Lower lobe of right lung (tissue), 2 donors: Measurements from ENCODE around the gene NDUFC1. TPM values are rescaled to one million over a fixed set of nuclear protein-coding genes. Genes with fewer than 3 reads are reported as not detected.

Experiments
- ATAC-seq, 2 donors: fragments of 200-7000 bp; cut with Tn5 transposase; one replicate each; pipeline ENCODE4 v1.9.1; 2020 to 2022; ENCODE audit warnings: mild to moderate bottlenecking in 2 of 2, moderate library complexity in 2 of 2
- DNase-seq: peaks from one replicate; pipeline ENCODE4 v3.0.0-alpha.2; 2020
- H3K27ac ChIP-seq: fragments of 200-600 bp; one replicate; pipeline ENCODE4 v1.8.0; 2022
- H3K27me3 ChIP-seq: fragments of 200-600 bp; one replicate; pipeline ENCODE4 v1.8.0; 2022; ENCODE audit warnings: low read depth
- H3K36me3 ChIP-seq: fragments of 200-600 bp; one replicate; pipeline ENCODE4 v1.8.0; 2022; ENCODE audit warnings: mild to moderate bottlenecking
- H3K4me1 ChIP-seq: fragments of 200-600 bp; one replicate; pipeline ENCODE4 v1.8.0; 2022
- H3K4me3 ChIP-seq: fragments of 200-600 bp; one replicate; pipeline ENCODE4 v1.8.0; 2022; ENCODE audit warnings: mild to moderate bottlenecking
- H3K9me3 ChIP-seq: fragments of 200-600 bp; one replicate; pipeline ENCODE4 v1.8.0; 2022
- intact Hi-C: fragments of 100-400 bp; cut with DNase I; formaldehyde crosslinking; loops from one replicate; pipeline ENCODE4 v1.11.0; 2022
- total RNA-seq: library from RNA; stranded (reverse); fragmentation: NEBNext Ultra II Directional; extraction: Animal tissue kit (Norgen Biotek cat#: 25700); gene quantifications from one replicate; pipeline ENCODE4 v1.2.1, GENCODE V29; 2021
- TF ChIP-seq, protein P1 (sequence below): fragments of 200-600 bp; IDR thresholded peaks from one replicate; pipeline ENCODE4 v1.8.0; 2022; ENCODE audit warnings: antibody characterized with exemption, mild to moderate bottlenecking
- donor health status: DM: no; HTN: yes; CAD: no; lungs with severe emphysema.

Gene NDUFC1
- total RNA-seq, 1 donor from 2014 or later: 52.0 TPM

DNA sequence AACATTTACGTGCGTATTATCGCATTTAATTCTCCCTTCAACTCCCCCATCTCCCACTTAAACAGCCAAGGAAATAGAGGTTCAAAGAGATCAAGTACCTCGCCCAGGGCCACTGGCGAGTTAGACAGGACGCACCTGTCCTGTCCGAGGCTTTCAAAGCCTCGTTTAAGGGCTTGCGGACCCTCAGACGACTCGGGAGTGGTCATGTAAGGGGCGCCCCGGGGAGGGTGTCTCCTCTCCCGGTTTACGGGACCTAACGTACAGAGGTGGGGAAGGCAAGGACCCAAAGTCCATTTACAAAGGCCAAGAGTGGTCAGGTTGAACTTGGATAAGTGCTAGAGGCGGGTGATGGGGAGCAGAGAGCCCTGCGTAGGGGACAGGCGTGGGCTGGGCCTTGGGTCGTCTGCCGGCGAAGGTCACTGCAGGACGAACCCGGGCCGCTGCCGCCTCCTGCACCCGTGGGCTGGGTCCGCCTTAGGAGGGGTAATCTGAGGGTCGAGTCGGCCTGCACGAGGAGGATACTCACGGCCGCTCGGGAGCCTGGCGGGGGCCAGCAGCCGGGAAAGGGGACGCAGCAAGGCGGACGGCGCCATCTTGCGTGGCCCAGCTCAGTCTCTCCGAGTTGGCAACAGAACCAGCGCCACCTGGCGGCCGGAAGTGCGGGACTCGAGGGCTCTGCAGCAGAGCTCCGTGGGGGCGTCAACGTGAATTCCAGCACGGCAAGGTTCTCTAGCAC, 6.9 kb downstream of the NDUFC1 start:
- ATAC-seq: peak; percentile 98 to 99
- intact Hi-C loops: no loop called here
- DNase-seq: peak; percentile 98
- Histone ChIP-seq H3K9me3 (no peaks in the 10 kb centered on the region), H3K27ac (peak overlapping the region; percentile 90), H3K27me3 (no peaks in the 10 kb centered on the region), H3K4me1 (peaks cover 13% of the 10 kb centered on the region), H3K4me3 (peak overlapping the region; percentile 85), H3K36me3 (peaks cover 34% of the 10 kb centered on the region)
- TF ChIP-seq, protein P1, sequence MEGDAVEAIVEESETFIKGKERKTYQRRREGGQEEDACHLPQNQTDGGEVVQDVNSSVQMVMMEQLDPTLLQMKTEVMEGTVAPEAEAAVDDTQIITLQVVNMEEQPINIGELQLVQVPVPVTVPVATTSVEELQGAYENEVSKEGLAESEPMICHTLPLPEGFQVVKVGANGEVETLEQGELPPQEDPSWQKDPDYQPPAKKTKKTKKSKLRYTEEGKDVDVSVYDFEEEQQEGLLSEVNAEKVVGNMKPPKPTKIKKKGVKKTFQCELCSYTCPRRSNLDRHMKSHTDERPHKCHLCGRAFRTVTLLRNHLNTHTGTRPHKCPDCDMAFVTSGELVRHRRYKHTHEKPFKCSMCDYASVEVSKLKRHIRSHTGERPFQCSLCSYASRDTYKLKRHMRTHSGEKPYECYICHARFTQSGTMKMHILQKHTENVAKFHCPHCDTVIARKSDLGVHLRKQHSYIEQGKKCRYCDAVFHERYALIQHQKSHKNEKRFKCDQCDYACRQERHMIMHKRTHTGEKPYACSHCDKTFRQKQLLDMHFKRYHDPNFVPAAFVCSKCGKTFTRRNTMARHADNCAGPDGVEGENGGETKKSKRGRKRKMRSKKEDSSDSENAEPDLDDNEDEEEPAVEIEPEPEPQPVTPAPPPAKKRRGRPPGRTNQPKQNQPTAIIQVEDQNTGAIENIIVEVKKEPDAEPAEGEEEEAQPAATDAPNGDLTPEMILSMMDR: peak; percentile 94

DNA sequence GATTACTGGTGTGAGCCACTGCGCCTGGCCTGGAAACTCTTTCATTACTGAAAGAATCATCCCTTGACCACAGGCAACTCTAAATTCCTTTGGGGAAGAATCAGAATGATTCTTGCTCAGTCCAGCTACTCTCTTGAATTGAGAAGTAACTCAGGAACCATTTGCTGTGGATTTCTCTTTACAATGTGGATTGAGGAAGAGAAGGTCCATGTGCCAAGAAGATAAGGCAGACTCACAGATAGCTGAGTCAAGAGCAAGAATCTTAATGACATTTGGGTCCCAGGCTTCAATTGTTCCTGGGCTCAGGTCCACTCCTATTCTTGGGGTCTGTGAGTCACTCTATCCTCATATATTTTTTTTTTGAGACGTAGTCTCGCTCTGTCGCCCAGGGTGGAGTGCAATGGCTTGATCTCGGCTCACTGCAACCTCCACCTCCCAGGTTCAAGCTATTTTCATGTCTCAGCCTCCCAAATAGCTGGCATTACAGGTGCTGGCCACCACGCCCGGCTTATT, 16.0 kb downstream of the NDUFC1 start:
- no peak for DNase-seq
- TF ChIP-seq, protein P1: no peak
- no peaks in the 10 kb centered on the region for H3K4me1 ChIP-seq
- ATAC-seq: no peak
- peaks cover 36% of the 10 kb centered on the region for H3K36me3 ChIP-seq
- intact Hi-C loops: no loop called here
- H3K27me3 ChIP-seq: no peaks in the 10 kb centered on the region
- H3K27ac ChIP-seq: no peak overlapping the region
- H3K4me3 ChIP-seq: no peak overlapping the region
- H3K9me3 ChIP-seq: no peaks in the 10 kb centered on the region

DNA sequence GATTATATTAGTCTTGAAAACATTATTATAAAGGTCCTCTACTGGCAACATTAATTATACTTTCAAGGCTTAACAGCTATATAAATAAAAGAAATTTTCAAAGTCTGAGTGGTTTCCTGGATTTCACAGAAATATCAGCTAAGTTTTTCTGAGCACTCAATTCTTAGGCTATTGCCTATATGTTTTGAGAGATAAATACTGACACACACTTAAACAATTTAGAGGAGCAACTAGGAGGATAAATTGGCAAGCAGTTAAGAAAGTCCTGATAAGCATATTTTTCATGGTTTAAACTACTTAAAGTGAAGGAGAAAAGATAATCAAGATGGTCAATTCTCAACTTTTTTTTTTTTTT, 19.6 kb downstream of the NDUFC1 start:
- Histone ChIP-seq H3K27ac (no peak overlapping the region), H3K9me3 (no peaks in the 10 kb centered on the region), H3K36me3 (peaks cover 3% of the 10 kb centered on the region), H3K27me3 (peaks cover 26% of the 10 kb centered on the region), H3K4me1 (peaks cover 15% of the 10 kb centered on the region), H3K4me3 (no peak overlapping the region)
- intact Hi-C loops: no loop called here
- no peak for ATAC-seq
- DNase-seq: no peak
- TF ChIP-seq, protein P1: no peak

DNA sequence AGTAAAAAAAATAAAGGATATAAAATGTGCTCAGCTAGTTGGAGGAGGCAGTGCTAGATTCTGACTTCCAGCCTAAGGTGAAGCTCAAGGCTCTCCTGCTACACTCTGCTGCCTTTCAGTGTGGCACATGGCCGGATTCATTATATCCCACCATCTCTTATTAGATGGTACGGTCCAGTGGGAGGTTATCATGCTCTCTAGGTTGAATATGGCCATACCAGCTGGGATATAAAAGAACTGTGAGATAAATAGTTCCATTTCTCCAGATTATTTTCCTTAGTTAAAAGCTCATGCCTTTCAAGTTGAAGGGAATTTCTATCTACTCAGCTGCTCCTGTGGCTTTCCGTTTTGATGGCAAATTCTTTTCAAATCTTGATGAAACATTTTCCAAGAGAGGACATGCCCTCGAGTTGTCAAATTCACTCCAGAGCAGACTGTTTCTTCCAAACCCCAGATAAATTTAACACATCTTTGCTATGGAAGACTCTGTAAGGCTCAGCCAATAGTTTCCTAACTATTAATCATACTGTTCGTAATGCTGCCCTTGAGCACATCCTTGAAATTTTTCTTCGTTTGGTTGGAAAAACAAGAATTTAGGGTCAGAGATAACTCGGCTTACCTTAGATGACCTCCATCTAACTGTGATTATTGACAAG, 20.1 kb downstream of the NDUFC1 start:
- Histone ChIP-seq H3K9me3 (no peaks in the 10 kb centered on the region), H3K4me3 (no peak overlapping the region), H3K4me1 (peaks cover 15% of the 10 kb centered on the region), H3K27ac (no peak overlapping the region), H3K27me3 (peaks cover 29% of the 10 kb centered on the region), H3K36me3 (no peaks in the 10 kb centered on the region)
- ATAC-seq (no peak), DNase-seq (no peak)
- intact Hi-C loops: no loop called here
- TF ChIP-seq, protein P1: no peak

DNA sequence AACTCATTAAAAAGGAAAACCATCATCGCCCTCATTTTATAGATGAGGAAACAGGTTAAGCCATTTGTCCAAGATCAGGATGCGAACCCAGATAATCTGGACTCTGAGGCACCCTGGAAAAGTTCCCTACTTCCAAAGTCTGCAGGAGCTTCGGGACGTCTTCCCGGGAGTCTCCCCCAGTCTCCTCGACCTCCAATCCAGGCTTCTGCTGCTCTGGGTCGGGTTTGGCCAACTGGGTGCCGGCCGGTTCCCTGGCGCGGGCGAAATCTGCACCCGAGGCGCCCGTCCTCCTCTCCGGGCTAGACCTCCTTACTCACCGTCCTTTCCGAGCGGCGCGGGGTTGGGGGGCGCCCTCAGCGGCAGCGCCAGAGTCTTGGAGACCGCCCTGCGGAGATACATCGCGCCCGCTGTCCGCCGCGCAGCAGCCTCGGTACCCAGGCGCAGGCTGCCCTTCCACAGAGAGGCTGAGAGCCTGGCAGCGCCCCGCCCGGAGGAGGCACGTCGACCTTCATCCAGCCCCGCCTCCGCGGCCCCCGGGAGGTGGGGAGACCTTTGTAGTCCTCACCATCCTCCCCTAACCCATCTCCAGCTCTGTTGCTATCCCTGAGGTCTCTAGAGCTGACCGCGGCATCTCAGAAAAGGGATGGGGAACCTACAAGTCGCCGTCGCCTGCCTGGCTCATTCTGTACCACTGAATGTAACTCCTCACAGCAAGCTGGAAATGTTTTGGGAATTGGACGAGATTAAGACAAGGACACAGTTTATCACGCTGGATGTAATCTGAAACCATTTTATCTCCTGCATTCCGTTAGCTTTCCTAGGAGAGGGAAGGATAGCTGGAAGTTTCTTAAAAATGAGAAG, 22.3 kb downstream of the NDUFC1 start, which contains the start of gene MGARP:
Gene MGARP, minus strand, starts transcription at position 466 of the 861 bp plus-strand sequence. Its CDS starts 67 bp downstream, at position 399.
- H3K4me1 ChIP-seq: peaks cover 15% of the 10 kb centered on the region
- TF ChIP-seq, protein P1: no peak
- DNase-seq (peak; percentile 49), ATAC-seq (peak; percentile 58 to 78)
- peaks cover 43% of the 10 kb centered on the region for H3K27me3 ChIP-seq
- intact Hi-C loops: no loop called here
- no peak within 1 kb of the TSS for H3K27ac ChIP-seq
- H3K9me3 ChIP-seq: no peaks in the 10 kb centered on the region
- H3K36me3 ChIP-seq: no peaks in the 10 kb centered on the region
- H3K4me3 ChIP-seq: peak within 1 kb of the TSS; percentile 43
